Measurements from ENCODE around the gene RPAIN.

GRCh38 chr17:5410594-5411272 lies 9.2 kb upstream of the RPAIN start:
- TF ChIP-seq ETS1 (IDR thresholded peaks at IDR 0.05) (no peak), JUNB (IDR thresholded peaks at IDR 0.05; ENCODE audit: unreplicated experiment) (no peak), CTCF (conservative IDR thresholded peaks at IDR 0.05; ENCODE audit: low read depth in 2 of 2) (no peak)
